H1 (cell line): ENCODE results near the gene CAMSAP1.

ENCODE experiments used
- ASH2L ChIP-seq: fragments of 200-600, 300-600 bp; sonication (generic); IDR thresholded peaks from one replicate; pipeline ENCODE4 v1.7.1; 2017; ENCODE audit warnings: low read length
- EZH2 ChIP-seq: fragments of 200-600 bp; sonication (generic); IDR thresholded peaks from 2 replicates; pipeline ENCODE4 v1.7.1; 2012; ENCODE audit warnings: low read depth, mild to moderate bottlenecking, moderate library complexity, low read length, inconsistent platforms; ENCODE audit not compliant: severe bottlenecking
- GABPA ChIP-seq: IDR thresholded peaks from 2 replicates; pipeline ENCODE4 v1.6.1; 2011; ENCODE audit warnings: mild to moderate bottlenecking, low read length, moderate library complexity, borderline replicate concordance; ENCODE audit not compliant: insufficient read depth
- POLR2A ChIP-seq, 2 experiments: IDR thresholded peaks; 1 replicate in 1 of 2; 2 replicates in 1 of 2; pipeline ENCODE4 v1.6.1; 2011; ENCODE audit warnings: low read depth in 2 of 2, low read length in 2 of 2, mild to moderate bottlenecking in 2 of 2; ENCODE audit errors: control extremely low read depth in 1 of 2
- SP2 ChIP-seq: IDR thresholded peaks from 2 replicates; pipeline ENCODE4 v1.6.1; 2012; ENCODE audit warnings: mild to moderate bottlenecking, low read length, inconsistent platforms
- TAF1 ChIP-seq: IDR thresholded peaks from 2 replicates; pipeline ENCODE4 v1.6.1; 2011; ENCODE audit warnings: mild to moderate bottlenecking, low read depth, low read length
- YY1 ChIP-seq: IDR thresholded peaks from 2 replicates; pipeline ENCODE4 v1.6.1; 2011; ENCODE audit warnings: low read depth, mild to moderate bottlenecking, low read length
- TF ChIP-seq, protein P1 (sequence below), 3 experiments: IDR thresholded peaks; 1 replicate in 2 of 3; 2 replicates in 1 of 3; pipeline versions ENCODE4 v1.5.1 to v1.6.1; 2011; ENCODE audit warnings: low read length in 3 of 3, mild to moderate bottlenecking in 3 of 3, inconsistent platforms in 2 of 3, low read depth in 1 of 3, moderate library complexity in 1 of 3; ENCODE audit not compliant: insufficient read depth in 1 of 3; ENCODE audit errors: control extremely low read depth in 1 of 3
- TF ChIP-seq, protein P2 (sequence below): IDR thresholded peaks from 2 replicates; pipeline ENCODE4 v1.6.1; 2012; ENCODE audit warnings: low read length, inconsistent platforms
- TF ChIP-seq, protein P3 (sequence below): IDR thresholded peaks from 2 replicates; pipeline ENCODE4 v1.6.1; 2011; ENCODE audit warnings: low read length, improper control_type of control experiment

DNA sequence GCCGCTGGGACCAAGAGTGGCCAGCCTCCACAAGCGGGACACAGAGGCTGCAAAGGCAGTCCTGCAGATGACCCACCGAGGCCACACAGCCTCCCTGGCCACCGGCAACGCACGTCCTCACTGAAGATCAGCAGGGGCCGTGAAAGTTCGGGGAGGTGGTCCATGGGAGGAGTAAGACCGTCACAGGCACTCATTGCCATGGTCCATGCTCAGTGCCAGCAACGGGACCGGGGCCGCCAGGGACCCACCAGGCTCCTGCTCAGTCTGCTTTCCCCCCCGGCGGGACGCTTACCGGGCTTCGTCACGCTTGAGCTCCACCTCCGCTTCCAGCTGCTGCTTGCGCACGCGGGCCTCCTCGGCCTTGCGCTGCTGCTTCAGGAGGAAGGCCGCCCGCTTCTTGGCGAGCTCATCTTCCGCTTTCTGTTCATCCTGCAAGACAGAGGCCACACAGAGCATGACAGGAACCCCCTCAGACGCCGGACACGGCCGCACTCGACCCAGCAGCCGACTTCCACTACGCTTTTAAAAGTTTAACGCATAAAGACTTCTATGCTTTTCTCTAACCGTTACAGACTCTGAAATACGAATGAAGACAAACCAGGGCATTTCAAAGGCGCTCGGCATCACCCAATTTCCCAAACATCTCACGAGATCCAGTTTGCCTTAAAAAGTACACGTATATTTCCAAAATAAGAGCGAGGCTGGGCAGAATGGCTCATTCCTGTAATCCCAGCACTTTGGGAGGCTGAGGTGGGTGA, 88.4 kb downstream of the CAMSAP1 start:
- TF ChIP-seq, protein P1, sequence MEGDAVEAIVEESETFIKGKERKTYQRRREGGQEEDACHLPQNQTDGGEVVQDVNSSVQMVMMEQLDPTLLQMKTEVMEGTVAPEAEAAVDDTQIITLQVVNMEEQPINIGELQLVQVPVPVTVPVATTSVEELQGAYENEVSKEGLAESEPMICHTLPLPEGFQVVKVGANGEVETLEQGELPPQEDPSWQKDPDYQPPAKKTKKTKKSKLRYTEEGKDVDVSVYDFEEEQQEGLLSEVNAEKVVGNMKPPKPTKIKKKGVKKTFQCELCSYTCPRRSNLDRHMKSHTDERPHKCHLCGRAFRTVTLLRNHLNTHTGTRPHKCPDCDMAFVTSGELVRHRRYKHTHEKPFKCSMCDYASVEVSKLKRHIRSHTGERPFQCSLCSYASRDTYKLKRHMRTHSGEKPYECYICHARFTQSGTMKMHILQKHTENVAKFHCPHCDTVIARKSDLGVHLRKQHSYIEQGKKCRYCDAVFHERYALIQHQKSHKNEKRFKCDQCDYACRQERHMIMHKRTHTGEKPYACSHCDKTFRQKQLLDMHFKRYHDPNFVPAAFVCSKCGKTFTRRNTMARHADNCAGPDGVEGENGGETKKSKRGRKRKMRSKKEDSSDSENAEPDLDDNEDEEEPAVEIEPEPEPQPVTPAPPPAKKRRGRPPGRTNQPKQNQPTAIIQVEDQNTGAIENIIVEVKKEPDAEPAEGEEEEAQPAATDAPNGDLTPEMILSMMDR (IDR thresholded peaks at IDR 0.05; ENCODE audit: control extremely low read depth in 1 of 3, insufficient read depth in 1 of 3, low read depth in 1 of 3, low read length in 3 of 3): no peak
- TF ChIP-seq POLR2A (IDR thresholded peaks at IDR 0.05; ENCODE audit: control extremely low read depth in 1 of 2, low read depth in 2 of 2, low read length in 2 of 2) (no peak), GABPA (no peak), EZH2 (no peak), YY1 (no peak), TAF1 (no peak), SP2 (no peak), ASH2L (no peak)
- TF ChIP-seq, protein P2, sequence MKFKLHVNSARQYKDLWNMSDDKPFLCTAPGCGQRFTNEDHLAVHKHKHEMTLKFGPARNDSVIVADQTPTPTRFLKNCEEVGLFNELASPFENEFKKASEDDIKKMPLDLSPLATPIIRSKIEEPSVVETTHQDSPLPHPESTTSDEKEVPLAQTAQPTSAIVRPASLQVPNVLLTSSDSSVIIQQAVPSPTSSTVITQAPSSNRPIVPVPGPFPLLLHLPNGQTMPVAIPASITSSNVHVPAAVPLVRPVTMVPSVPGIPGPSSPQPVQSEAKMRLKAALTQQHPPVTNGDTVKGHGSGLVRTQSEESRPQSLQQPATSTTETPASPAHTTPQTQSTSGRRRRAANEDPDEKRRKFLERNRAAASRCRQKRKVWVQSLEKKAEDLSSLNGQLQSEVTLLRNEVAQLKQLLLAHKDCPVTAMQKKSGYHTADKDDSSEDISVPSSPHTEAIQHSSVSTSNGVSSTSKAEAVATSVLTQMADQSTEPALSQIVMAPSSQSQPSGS: no peak
- TF ChIP-seq, protein P3, sequence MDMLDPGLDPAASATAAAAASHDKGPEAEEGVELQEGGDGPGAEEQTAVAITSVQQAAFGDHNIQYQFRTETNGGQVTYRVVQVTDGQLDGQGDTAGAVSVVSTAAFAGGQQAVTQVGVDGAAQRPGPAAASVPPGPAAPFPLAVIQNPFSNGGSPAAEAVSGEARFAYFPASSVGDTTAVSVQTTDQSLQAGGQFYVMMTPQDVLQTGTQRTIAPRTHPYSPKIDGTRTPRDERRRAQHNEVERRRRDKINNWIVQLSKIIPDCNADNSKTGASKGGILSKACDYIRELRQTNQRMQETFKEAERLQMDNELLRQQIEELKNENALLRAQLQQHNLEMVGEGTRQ: no peak
